ENCODE data around the gene STAT2. TPM values are rescaled to one million over a fixed set of nuclear protein-coding genes. Genes with fewer than 3 reads are reported as not detected.

Gene STAT2
- total and polyA plus RNA-seq, 2 experiments from 2014 or later = 15.6 to 67.9 TPM

DNA sequence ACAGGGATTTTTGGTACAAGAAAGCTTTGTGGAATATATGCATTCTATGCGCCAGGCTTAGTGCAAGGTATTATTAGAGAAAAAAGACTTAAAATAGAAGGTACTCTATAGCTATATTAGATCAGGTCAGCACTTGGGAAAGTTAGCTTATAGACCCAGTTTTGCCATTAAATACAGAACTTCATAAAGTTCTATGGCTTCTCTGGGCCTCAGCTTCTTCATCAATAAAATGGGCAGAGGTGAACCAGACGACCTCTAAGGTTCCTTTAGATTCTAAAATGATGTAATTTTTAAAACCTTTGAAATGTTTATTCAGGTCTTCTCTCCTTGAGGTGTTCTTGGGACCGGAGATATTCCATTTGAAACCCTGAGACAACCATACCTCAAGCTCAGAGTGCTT, 51.2 kb downstream of the STAT2 start:
- Mint-ChIP-seq H3K27me3 (ENCODE audit: insufficient read depth, low read depth, poor library complexity) (no peaks in the 10 kb centered on the region), H3K9me3 (no peaks in the 10 kb centered on the region), H3K4me1 (no peaks in the 10 kb centered on the region), H3K4me3 (no peak overlapping the region), H3K27ac (no peak overlapping the region), H3K36me3 (ENCODE audit: low read depth) (peaks cover 78% of the 10 kb centered on the region)
- no peak for DNase-seq (ENCODE audit: low spot score)
- H3K4me3 ChIP-seq = no peak overlapping the region
- peaks cover 16% of the 10 kb centered on the region for H3F3A ChIP-seq (replicated peaks; ENCODE audit: low read depth)
- H3K79me2 ChIP-seq (replicated peaks; ENCODE audit: insufficient read depth) = peaks cover 2% of the 10 kb centered on the region; the same call in 1 of the 2 replicates
- H3K36me3 ChIP-seq (ENCODE audit: insufficient read depth) = peaks cover 51% of the 10 kb centered on the region
- H3K27ac ChIP-seq (ENCODE audit: low read depth) = no peak overlapping the region
- H2AFZ ChIP-seq = no peak overlapping the region
- H3K27me3 ChIP-seq (ENCODE audit: insufficient read depth) = no peaks in the 10 kb centered on the region
- ATAC-seq = no peak
- H3K9me2 ChIP-seq (ENCODE audit: insufficient read depth) = no peaks in the 10 kb centered on the region
- 0 out of 2 replicates have a peak, but pooled peaks cover 8% of the 10 kb centered on the region for H4K20me1 ChIP-seq (replicated peaks; ENCODE audit: insufficient read depth)
- TF ChIP-seq, protein P1, sequence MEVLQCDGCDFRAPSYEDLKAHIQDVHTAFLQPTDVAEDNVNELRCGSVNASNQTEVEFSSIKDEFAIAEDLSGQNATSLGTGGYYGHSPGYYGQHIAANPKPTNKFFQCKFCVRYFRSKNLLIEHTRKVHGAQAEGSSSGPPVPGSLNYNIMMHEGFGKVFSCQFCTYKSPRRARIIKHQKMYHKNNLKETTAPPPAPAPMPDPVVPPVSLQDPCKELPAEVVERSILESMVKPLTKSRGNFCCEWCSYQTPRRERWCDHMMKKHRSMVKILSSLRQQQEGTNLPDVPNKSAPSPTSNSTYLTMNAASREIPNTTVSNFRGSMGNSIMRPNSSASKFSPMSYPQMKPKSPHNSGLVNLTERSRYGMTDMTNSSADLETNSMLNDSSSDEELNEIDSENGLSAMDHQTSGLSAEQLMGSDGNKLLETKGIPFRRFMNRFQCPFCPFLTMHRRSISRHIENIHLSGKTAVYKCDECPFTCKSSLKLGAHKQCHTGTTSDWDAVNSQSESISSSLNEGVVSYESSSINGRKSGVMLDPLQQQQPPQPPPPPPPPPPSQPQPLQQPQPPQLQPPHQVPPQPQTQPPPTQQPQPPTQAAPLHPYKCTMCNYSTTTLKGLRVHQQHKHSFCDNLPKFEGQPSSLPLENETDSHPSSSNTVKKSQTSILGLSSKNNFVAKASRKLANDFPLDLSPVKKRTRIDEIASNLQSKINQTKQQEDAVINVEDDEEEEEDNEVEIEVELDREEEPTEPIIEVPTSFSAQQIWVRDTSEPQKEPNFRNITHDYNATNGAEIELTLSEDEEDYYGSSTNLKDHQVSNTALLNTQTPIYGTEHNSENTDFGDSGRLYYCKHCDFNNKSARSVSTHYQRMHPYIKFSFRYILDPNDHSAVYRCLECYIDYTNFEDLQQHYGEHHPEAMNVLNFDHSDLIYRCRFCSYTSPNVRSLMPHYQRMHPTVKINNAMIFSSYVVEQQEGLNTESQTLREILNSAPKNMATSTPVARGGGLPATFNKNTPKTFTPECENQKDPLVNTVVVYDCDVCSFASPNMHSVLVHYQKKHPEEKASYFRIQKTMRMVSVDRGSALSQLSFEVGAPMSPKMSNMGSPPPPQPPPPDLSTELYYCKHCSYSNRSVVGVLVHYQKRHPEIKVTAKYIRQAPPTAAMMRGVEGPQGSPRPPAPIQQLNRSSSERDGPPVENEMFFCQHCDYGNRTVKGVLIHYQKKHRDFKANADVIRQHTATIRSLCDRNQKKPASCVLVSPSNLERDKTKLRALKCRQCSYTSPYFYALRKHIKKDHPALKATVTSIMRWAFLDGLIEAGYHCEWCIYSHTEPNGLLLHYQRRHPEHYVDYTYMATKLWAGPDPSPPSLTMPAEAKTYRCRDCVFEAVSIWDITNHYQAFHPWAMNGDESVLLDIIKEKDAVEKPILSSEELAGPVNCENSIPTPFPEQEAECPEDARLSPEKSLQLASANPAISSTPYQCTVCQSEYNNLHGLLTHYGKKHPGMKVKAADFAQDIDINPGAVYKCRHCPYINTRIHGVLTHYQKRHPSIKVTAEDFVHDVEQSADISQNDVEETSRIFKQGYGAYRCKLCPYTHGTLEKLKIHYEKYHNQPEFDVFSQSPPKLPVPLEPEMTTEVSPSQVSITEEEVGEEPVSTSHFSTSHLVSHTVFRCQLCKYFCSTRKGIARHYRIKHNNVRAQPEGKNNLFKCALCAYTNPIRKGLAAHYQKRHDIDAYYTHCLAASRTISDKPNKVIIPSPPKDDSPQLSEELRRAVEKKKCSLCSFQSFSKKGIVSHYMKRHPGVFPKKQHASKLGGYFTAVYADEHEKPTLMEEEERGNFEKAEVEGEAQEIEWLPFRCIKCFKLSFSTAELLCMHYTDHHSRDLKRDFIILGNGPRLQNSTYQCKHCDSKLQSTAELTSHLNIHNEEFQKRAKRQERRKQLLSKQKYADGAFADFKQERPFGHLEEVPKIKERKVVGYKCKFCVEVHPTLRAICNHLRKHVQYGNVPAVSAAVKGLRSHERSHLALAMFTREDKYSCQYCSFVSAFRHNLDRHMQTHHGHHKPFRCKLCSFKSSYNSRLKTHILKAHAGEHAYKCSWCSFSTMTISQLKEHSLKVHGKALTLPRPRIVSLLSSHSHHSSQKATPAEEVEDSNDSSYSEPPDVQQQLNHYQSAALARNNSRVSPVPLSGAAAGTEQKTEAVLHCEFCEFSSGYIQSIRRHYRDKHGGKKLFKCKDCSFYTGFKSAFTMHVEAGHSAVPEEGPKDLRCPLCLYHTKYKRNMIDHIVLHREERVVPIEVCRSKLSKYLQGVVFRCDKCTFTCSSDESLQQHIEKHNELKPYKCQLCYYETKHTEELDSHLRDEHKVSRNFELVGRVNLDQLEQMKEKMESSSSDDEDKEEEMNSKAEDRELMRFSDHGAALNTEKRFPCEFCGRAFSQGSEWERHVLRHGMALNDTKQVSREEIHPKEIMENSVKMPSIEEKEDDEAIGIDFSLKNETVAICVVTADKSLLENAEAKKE (CRISPR knock-in tag; IDR thresholded peaks at IDR 0.05) = no peak
- TF ChIP-seq JUNB (IDR thresholded peaks at IDR 0.05; ENCODE audit: unreplicated experiment) (no peak), STAT1 (IDR thresholded peaks at IDR 0.05; ENCODE audit: unreplicated experiment) (no peak), ZNF331 (CRISPR knock-in tag; IDR thresholded peaks at IDR 0.05; ENCODE audit: low read depth) (no peak), CREB1 (CRISPR knock-in tag; IDR thresholded peaks at IDR 0.05; ENCODE audit: low read depth) (no peak), ZNF114 (CRISPR knock-in tag; IDR thresholded peaks at IDR 0.05) (no peak), NANOG (IDR thresholded peaks at IDR 0.05; ENCODE audit: borderline replicate concordance) (no peak), POLR2AphosphoS5 (IDR thresholded peaks at IDR 0.05; ENCODE audit: low read depth) (no peak), EZH2 (IDR thresholded peaks at IDR 0.05; ENCODE audit: low read depth, unreplicated experiment) (no peak), EZH2phosphoT487 (IDR thresholded peaks at IDR 0.05; ENCODE audit: unreplicated experiment) (no peak)
- TF ChIP-seq, protein P2, sequence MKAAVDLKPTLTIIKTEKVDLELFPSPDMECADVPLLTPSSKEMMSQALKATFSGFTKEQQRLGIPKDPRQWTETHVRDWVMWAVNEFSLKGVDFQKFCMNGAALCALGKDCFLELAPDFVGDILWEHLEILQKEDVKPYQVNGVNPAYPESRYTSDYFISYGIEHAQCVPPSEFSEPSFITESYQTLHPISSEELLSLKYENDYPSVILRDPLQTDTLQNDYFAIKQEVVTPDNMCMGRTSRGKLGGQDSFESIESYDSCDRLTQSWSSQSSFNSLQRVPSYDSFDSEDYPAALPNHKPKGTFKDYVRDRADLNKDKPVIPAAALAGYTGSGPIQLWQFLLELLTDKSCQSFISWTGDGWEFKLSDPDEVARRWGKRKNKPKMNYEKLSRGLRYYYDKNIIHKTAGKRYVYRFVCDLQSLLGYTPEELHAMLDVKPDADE (IDR thresholded peaks at IDR 0.05) = no peak
- TF ChIP-seq, protein P3, sequence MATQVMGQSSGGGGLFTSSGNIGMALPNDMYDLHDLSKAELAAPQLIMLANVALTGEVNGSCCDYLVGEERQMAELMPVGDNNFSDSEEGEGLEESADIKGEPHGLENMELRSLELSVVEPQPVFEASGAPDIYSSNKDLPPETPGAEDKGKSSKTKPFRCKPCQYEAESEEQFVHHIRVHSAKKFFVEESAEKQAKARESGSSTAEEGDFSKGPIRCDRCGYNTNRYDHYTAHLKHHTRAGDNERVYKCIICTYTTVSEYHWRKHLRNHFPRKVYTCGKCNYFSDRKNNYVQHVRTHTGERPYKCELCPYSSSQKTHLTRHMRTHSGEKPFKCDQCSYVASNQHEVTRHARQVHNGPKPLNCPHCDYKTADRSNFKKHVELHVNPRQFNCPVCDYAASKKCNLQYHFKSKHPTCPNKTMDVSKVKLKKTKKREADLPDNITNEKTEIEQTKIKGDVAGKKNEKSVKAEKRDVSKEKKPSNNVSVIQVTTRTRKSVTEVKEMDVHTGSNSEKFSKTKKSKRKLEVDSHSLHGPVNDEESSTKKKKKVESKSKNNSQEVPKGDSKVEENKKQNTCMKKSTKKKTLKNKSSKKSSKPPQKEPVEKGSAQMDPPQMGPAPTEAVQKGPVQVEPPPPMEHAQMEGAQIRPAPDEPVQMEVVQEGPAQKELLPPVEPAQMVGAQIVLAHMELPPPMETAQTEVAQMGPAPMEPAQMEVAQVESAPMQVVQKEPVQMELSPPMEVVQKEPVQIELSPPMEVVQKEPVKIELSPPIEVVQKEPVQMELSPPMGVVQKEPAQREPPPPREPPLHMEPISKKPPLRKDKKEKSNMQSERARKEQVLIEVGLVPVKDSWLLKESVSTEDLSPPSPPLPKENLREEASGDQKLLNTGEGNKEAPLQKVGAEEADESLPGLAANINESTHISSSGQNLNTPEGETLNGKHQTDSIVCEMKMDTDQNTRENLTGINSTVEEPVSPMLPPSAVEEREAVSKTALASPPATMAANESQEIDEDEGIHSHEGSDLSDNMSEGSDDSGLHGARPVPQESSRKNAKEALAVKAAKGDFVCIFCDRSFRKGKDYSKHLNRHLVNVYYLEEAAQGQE (IDR thresholded peaks at IDR 0.05; ENCODE audit: unreplicated experiment) = no peak
- TF ChIP-seq, protein P4, sequence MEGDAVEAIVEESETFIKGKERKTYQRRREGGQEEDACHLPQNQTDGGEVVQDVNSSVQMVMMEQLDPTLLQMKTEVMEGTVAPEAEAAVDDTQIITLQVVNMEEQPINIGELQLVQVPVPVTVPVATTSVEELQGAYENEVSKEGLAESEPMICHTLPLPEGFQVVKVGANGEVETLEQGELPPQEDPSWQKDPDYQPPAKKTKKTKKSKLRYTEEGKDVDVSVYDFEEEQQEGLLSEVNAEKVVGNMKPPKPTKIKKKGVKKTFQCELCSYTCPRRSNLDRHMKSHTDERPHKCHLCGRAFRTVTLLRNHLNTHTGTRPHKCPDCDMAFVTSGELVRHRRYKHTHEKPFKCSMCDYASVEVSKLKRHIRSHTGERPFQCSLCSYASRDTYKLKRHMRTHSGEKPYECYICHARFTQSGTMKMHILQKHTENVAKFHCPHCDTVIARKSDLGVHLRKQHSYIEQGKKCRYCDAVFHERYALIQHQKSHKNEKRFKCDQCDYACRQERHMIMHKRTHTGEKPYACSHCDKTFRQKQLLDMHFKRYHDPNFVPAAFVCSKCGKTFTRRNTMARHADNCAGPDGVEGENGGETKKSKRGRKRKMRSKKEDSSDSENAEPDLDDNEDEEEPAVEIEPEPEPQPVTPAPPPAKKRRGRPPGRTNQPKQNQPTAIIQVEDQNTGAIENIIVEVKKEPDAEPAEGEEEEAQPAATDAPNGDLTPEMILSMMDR (conservative IDR thresholded peaks at IDR 0.05; ENCODE audit: low read depth in 2 of 2) = no peak
- H3K4me1 ChIP-seq (ENCODE audit: insufficient read depth) = no peaks in the 10 kb centered on the region
- H3K4me2 ChIP-seq = no peak overlapping the region

Measured in GM23338 (cell line).